Measurements from ENCODE around the gene ACAP3. TPM values are rescaled to one million over a fixed set of nuclear protein-coding genes. Genes with fewer than 3 reads are reported as not detected.

Gene ACAP3
- total RNA-seq, 1 donor from 2014 or later = 105 TPM

DNA sequence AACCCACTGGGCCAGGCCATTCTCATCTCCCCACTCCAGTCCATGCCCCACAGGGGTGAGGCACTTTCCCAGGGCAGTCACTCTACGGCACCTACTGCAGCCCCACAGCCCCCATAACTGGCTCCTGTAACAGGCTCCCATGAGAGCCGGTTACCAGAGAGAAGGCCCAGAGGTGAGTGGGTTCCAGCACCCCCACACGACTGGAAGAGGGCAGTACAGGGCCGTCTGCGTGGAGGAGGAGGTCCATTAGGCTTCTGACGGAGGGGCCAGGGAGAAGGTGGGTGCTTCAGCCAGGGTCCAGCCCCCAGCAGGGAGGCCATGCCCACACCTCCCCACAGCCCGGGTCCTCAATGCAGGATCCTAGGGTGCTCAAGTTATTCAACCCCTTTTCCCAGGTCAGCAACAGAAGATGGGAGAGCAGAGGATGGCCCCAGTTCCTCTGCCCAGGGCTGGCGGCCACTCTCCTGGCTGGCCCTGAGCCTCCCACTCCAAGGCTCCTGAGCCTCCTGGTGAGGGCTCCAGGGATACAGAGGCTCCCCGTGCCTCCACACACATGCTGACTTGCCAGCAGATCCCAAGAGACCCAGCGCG is 1.6 kb downstream of the ACAP3 start:
- Histone ChIP-seq H3K9me3 (no peaks in the 10 kb centered on the region), H3K36me3 (peaks cover 5 to 16% of the 10 kb centered on the region in 2 donors), H3K4me1 (peaks cover 25 to 40% of the 10 kb centered on the region in 2 donors), H3K4me3 (peak overlapping the region; percentile 94 to 99), H3K27me3 (no peaks in the 10 kb centered on the region), H3K27ac (no peak overlapping the region)
- TF ChIP-seq, protein P1, sequence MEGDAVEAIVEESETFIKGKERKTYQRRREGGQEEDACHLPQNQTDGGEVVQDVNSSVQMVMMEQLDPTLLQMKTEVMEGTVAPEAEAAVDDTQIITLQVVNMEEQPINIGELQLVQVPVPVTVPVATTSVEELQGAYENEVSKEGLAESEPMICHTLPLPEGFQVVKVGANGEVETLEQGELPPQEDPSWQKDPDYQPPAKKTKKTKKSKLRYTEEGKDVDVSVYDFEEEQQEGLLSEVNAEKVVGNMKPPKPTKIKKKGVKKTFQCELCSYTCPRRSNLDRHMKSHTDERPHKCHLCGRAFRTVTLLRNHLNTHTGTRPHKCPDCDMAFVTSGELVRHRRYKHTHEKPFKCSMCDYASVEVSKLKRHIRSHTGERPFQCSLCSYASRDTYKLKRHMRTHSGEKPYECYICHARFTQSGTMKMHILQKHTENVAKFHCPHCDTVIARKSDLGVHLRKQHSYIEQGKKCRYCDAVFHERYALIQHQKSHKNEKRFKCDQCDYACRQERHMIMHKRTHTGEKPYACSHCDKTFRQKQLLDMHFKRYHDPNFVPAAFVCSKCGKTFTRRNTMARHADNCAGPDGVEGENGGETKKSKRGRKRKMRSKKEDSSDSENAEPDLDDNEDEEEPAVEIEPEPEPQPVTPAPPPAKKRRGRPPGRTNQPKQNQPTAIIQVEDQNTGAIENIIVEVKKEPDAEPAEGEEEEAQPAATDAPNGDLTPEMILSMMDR (IDR thresholded peaks at IDR 0.05) = no peak
- no peak for DNase-seq (ENCODE audit: low spot score in 2 of 2)
- intact Hi-C loops (cut with DNase I) = loop anchor here (5.0 kb wide), 1 partner anchor 74 kb away; the partner anchor contains the start of genes B3GALT6 and SDF4

DNA sequence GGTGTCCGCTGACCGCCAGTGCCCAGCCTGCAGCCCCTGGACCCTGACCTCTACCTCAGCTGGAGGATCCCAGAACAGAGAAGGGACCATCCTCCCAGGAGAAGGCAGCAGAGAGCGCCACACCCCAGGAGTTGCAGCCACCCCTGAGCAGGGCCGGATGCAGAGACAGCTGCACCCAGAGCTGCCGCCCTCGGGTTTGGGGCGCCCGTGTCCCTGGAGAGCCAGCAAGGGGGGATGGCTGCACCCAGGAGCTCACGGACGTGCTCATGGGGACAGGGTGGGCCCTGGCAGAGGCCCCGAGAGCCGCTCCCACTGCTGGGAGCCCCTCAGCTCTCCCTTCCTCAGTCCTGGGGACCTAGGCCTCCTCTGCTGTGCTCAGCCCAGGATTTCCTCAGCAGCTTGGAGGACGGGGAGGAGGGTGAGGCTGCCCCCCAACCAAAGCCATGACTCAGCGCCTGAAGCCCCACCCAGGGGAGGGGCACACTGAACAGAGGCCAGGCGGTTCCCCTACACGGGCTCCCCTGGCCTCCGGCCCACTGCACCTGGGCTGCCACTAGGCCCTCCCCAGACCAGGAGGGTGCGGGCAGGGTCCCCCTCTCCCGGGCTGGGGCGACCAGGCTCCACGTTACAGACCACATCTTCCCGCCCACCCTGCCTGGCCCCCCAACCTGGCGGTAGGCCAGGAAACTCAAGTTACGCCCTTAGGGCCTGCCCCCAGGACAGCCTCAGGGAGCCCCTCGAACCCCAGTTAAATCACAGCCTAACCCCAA is 2.2 kb downstream of the ACAP3 start:
- peaks cover 0 to 9% of the 10 kb centered on the region in 2 donors for H3K36me3 ChIP-seq
- H3K27ac ChIP-seq = no peak overlapping the region
- intact Hi-C loops (cut with DNase I) = loop anchor here (2.0 to 5.0 kb wide), 2 partner anchors 31 to 73 kb away; partner anchors contain the start of genes B3GALT6 and SDF4
- no peak for DNase-seq (ENCODE audit: low spot score in 2 of 2)
- no peaks in the 10 kb centered on the region for H3K9me3 ChIP-seq
- peak overlapping the region; percentile 37 to 94 for H3K4me3 ChIP-seq
- H3K4me1 ChIP-seq = peaks cover 25 to 40% of the 10 kb centered on the region in 2 donors
- TF ChIP-seq, protein P1 (IDR thresholded peaks at IDR 0.05) = no peak
- no peaks in the 10 kb centered on the region for H3K27me3 ChIP-seq

DNA sequence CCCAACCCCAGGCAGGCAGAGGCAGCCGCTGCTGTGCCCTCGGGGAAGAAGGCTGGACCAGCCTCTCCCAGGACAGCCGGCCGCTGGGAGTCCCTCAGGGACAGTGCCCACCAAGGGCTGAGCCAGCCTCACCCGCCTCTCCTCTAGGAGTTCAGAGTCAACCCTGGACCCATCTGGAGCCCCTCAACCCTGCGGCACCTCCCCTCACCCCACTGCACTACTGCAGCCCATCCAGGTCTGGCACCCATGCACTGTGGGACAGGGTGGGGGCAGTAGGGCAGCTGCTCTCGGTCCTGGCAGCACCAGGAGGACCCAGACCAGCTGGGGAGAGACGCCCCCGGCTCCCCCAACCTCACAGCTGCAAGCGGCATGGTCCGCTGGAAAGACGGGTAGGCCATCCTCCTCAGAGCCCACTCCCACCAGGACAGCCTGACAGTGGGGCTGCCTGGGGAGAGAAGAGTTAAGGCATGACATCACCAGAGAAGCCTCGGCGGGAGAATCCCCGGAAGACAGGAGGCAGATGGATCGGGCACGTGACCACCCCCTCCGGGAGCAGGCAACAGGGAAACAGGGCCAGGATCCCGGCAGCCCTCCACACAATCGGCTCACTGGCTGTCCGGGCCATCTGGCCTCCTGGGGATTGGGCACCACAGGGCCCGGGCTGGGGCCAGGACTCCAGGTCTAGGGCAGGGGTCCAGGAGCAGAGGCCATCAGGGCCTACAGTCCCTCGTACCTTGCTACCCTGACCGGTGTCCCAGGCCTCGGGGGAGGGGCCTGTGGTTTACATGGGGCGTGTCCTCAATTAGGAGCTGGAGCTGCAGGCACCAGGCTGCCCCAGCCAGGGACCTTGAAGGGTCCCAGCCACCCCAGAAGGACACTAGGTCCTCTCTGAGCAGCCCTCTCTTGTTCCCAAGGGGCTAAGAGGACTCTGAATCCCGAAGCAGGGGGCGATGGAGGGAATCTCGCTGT is 3.1 kb downstream of the ACAP3 start:
- Histone ChIP-seq H3K4me3 (peak overlapping the region; percentile 37 to 94), H3K9me3 (no peaks in the 10 kb centered on the region), H3K27me3 (no peaks in the 10 kb centered on the region), H3K27ac (peak overlapping the region in 1 of 2 donors; percentile 40), H3K36me3 (peaks cover 0 to under 1% of the 10 kb centered on the region in 2 donors), H3K4me1 (peaks cover 25 to 37% of the 10 kb centered on the region in 2 donors)
- intact Hi-C loops (cut with DNase I) = loop anchor here (2.0 to 5.0 kb wide), 2 partner anchors 30 to 72 kb away; partner anchors contain the start of genes B3GALT6 and SDF4
- TF ChIP-seq, protein P1 (IDR thresholded peaks at IDR 0.05) = no peak
- DNase-seq (ENCODE audit: low spot score in 2 of 2) = no peak

DNA sequence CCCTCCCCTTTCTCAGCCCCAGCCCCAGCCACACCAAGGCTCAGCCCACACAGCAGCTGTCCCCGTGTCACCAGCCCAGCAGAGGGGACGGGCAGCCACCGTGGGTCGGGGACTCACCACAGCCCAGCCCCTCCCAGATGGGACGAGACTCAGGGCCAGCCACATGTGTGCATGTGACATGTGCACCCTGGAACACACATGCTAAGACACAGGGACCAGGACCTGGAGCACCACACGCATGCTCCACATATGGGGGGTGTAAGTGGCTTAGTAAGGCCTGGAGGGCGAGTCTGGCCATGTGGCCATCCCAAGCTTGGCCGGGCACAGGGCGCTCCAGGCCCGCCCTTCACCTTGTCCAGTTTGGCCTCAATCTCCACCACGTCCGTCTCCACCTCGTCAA is 4.0 kb downstream of the ACAP3 start:
- intact Hi-C loops (cut with DNase I) = loop anchor here (2.0 kb wide), 1 partner anchor 29 kb away; no protein-coding TSS in a partner anchor
- Histone ChIP-seq H3K4me3 (no peak overlapping the region), H3K9me3 (no peaks in the 10 kb centered on the region), H3K4me1 (peaks cover 25 to 29% of the 10 kb centered on the region in 2 donors), H3K27me3 (no peaks in the 10 kb centered on the region), H3K36me3 (no peaks in the 10 kb centered on the region), H3K27ac (no peak overlapping the region)
- TF ChIP-seq, protein P1 (IDR thresholded peaks at IDR 0.05) = no peak
- no peak for DNase-seq (ENCODE audit: low spot score in 2 of 2)

DNA sequence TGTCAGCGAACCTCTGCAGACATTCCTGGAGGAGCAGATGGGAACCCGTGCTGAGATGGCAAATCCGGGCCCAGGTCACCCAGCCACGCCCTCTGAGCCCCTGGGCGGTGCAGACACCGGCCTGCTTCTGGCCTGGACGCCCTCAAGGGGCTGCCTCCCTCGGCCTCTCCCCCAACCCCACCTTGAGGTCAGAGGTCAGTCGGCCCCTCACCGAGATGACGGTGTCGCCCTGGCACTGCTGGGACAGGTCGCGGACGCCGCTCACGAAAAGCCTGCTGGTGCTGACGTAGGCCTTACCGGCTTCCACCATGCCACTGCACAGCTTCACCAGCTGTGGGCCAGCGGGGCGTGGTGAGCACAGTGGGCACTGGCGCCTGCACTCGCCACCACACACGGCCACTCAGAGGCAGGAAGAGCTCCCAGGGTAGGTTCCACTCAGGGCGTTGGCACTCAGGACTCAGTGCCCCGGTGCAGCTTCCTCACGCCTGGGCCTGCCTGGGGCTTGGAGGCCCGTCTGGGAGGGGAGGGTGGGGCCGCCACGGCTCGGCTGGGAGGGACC is 4.7 kb downstream of the ACAP3 start:
- TF ChIP-seq, protein P1 (IDR thresholded peaks at IDR 0.05) = no peak
- H3K36me3 ChIP-seq = peaks cover 0 to under 1% of the 10 kb centered on the region in 2 donors
- DNase-seq (ENCODE audit: low spot score in 2 of 2) = no peak
- H3K4me3 ChIP-seq = no peak overlapping the region
- no peaks in the 10 kb centered on the region for H3K27me3 ChIP-seq
- no peak overlapping the region for H3K27ac ChIP-seq
- intact Hi-C loops (cut with DNase I) = no loop called here
- H3K9me3 ChIP-seq = no peaks in the 10 kb centered on the region
- peaks cover 25 to 27% of the 10 kb centered on the region in 2 donors for H3K4me1 ChIP-seq

Data from ascending aorta (tissue), 2 donors.